GM21390 (cell line): Measurements from ENCODE around the gene ZNF597.
"Not testable (repeated sequence)": the region's sequence is repeated elsewhere in the genome, so short reads cannot be mapped to it uniquely, and the experiment has no call there.

ENCODE experiments used
- ATAC-seq: cut with Tn5 transposase; IDR thresholded peaks from one replicate; pipeline ENCODE4 v1.9.1; 2021; ENCODE audit not compliant: unreplicated experiment

Gene ZNF597

GRCh38 chr16:3475604-3476375 is 32.5 kb upstream of the ZNF597 start:
- ATAC-seq, result no peak

- not testable (repeated sequence) for ATAC-seq
Measured at GRCh38 chr16:3474870-3475269, 31.6 kb upstream of the ZNF597 start.

DNA sequence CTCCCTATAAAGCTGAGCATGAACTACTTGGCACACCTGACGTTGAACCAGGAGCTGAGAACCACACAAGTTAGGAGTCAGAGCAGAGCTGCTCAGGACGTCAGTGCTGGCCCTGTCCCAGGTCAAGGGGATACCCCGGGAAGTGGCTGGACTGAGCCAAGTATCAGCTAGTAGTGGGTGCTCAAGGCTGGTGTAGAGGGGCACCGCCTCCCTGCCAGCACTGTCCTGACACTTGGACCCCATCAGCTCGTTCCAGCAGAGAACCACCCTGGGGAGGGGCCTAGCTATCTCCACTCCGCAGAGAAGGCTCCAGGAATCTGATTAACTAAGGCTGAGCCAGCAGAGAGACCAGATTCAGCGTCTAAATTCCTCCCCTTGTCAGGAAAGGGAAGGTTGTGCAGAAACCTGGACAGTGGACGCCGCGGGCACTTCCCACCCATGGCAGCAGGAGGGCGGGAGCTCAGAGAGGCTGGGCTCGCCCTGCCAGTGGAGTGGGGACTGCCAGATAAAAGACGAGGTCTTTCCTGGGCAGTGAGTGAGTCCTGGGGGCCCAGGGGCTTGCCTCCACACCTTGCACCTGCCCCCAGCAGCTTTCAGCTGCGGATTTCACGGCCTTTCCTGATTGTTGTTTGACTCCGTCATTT is 31.0 kb upstream of the ZNF597 start:
- no peak for ATAC-seq

DNA sequence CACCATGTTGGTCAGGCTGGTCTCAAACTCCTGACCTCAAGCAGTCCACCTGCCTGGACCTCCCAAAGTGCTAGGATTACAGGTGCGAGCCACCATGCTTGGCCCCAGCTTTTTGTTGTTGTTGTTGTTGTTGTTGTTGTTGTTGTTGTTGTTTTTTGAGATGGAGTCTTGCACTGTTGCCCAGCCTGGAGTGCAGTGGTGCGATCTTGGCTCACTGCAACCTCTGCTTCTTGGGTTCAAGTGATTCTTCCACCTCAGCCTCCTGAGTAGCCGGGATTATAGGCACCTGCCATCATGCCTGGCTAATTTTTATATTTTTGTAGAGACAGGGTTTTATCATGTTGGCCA is 30.3 kb upstream of the ZNF597 start:
- ATAC-seq, result not testable (repeated sequence)

GRCh38 chr16:3472878-3473595 is 29.7 kb upstream of the ZNF597 start:
- no peak for ATAC-seq

DNA sequence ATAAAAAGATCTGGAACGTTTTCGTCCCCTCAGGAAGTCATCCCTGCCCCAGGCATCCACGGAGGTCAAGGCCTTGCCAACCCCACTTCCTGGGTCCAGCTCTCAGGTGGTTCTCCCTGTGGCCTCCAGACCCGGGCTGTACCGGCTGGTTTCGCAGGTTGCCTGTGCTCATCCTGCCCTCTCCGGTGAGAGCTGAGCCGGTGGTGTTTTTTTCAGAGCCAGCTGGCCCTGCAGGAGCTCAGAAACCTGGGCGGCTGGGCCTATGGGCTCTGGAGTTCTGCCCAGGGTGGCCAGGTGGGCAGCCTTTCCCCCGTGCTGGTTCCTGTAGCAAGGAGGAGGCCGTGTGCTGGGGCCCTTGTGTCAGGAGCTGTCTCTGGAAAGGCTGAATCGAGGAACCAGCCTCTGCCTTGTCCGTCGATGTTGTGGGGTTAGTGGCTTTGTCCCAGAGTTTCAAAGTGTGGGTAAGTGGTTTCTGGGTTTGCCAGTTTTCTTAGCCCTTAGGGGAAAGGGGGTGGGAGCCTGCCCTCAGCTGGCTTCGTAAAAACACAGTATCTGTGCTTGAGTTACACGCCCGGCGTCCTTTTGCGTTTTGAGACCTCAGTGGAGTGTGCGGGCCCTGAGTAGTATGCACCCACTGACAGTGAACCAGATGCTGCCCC is 28.3 kb upstream of the ZNF597 start:
- no peak for ATAC-seq

DNA sequence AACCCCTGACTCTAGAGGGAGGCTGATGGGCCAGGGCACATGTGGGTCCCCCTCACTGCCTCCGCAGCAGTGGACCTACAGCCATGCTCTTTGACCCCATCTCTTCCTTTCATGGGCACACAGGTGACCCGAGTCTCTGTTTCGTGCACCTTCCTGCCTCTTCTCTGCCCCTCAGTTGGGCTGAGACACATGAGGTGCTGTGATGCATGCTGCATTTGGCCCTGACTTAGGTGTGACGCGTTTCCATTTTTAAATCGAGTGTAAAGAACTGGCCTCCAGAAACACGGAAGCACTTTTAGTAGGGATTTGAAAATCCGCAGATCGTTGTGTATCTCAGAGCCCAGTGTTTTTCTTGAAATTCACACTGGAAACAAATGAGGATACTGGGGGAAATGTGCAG is 27.4 kb upstream of the ZNF597 start:
- ATAC-seq, result no peak

DNA sequence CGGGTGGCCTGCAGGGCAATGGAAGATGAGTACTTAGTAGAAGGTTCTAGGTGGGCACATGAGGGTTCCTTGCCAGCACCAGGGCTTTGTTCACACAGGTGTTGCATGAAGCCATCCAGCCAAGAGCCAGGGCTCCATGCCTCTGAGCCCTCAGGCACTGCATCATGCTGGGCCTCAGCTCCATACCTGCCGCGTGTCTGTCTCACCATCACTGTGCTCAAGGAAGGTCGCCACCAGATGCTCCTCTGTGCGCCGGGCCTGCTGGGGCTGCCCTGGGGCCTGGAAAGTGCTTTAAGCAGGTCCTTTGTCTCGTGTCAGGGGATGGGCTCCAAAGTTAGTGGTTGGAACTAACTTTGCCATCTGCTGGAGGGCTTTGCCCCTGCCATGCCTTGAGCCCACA is 26.4 kb upstream of the ZNF597 start:
- no peak for ATAC-seq

DNA sequence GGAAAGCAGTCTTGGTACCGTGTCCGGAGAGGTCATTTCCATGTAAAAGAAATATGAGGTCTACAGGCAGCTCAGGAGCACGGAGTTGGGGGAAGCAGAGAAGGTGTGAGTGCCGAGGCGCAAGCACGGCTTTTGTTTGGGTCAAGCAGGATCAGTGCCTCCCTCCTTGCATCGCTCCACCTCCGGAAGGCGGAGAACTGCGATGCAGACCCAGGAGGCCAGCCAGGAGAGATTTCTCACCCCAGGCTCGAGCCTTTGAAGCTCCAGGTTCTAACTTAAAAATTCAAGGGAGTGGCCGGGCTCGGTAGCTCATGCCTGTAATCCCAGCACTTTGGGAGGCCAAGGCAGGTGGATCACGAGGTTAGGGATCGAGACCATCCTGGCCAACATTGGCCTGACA is 25.2 kb upstream of the ZNF597 start:
- no peak for ATAC-seq

- ATAC-seq, result no peak
Measured at GRCh38 chr16:3467921-3468320, 24.6 kb upstream of the ZNF597 start.

GRCh38 chr16:3467182-3467581 is 23.9 kb upstream of the ZNF597 start:
- no peak for ATAC-seq

DNA sequence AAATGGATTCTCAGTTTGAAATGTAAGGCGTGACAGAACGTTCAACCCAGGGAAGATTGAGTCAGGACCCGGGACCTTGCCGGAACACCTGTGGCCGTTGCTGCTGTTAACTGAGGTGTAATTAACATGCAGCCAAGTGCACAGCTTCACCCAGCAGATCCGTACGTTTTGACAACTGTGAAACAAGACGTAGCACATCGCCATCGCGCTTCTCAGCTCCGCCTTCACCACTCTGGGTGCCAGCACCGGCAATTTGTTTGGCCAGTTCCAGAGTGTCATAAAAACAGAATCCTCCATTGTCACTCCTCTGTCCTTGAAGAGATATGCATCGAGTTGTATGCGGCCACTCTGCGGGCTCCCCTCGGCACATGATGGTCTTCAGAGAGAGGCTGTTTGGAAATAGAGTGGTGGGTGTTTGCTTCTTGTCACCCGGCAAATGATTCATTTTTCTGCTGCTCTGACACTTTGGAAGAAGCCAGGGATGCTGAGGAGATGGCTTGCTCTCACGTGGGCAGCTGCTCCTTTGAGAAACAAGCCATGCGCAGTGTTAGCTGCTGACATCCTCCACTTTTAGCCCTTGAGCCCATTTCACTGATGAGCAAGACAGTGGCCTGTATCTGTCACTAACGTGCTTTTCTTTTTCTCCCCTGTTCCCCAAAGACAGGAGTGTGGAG is 22.7 kb upstream of the ZNF597 start:
- no peak for ATAC-seq

DNA sequence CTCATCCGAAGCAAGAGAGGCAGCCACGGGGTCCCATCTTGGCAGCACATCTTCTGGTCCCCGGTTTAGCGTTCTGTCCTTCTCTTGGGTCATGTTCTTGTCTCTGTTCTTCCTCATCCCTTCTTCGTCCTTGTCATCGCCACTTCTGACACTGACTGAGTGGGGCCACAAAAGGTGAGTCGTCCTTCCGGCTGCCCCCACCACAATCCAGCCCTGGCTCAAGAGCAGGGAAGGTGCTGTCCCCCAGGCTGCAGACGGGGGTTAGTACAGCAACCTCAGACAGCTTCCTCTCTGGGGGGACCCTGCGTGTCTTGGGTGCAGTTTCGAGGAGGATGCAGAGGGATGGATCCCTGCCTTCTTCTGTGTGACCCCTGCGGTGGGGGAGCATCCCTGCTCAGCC is 22.0 kb upstream of the ZNF597 start:
- ATAC-seq, result no peak

- no peak for ATAC-seq
Measured at GRCh38 chr16:3461151-3461550, 17.8 kb upstream of the ZNF597 start.

- ATAC-seq, result no peak
Measured at GRCh38 chr16:3460585-3460984, 17.3 kb upstream of the ZNF597 start.

DNA sequence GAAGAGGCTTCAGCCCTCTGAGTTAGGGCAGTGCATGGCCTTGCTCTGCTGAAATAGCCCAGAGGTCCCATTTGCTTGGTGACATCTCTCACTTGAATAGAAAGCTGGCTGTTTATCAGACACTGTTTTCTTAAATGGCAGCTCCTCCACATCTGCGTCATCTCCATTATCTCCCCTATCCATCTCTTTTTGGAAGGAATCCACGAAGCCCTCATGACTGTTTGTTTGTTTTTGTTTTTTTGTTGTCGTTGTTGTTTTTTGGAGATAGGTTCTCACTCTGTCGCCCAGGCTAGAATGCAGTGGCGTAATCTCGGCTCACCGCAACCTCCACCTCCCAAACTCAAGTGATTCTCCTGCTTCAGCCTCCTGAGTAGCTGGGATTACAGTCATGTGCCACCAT is 16.8 kb upstream of the ZNF597 start:
- no peak for ATAC-seq

DNA sequence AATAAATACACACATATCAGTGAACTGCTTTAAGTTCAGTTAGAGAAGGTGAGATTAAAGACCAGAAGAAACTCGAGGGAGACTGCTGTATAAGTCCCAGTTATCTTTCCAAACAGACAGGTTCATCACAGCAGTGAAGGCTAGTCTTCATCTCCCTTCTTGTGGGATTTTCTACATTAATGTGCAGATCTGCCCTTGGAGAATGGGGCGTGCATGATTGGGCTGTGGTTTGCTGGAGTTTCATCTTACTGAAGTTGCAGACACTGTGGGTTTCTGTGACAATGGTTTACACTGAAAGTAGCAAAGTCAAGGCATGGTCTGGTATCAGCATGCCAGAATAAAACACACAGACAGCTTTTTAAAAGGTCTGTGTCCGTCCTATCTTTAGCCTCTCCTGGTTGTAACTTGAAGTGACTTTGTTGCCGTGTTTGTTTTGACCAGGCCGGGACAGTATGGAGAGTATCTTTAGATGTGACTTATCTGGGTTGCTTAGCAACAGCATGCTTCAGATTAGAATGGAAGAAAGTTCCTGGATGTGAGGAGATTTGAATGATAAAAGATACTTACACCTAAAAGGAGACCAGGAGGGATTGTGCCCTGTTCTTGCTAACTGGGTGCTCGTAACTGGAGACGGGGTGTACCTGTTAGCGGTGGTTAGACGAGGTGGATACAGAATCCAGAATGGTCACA is 16.2 kb upstream of the ZNF597 start:
- ATAC-seq, result no peak

DNA sequence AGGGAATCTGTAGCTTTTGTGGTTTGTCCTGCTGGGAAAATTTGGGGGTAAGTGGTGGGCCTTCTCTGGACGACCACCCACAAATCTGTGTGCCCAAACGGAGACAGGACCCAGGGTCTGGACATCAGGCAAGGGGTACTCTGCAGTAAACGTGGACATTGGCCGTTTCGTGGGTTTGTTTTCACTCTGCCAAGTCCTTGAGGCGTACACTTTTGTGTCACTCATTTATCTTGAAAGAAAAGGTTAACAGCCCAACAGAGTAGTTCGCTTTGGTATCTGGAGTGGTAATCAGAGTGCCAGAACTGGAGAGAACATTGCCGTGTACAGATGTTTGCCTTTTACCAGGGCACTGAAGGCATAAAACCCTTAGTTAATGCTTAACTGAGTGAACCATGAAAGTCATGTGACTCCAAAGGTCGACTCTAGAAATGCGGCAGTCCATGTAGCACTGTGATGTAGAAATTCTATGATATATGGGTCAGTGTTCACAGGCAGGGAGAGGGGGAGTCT is 15.6 kb upstream of the ZNF597 start:
- ATAC-seq, result no peak

- ATAC-seq, result no peak
Measured at GRCh38 chr16:3458278-3458851, 15.1 kb upstream of the ZNF597 start.
